MCF 10A (cell line): ENCODE data around the gene CTTNBP2. TPM values are rescaled to one million over a fixed set of nuclear protein-coding genes. Genes with fewer than 3 reads are reported as not detected.

Experiments
- BruUV-seq: library from RNA; stranded (reverse); fragments of 400-500 nt; replicated peaks from 2 replicates; lab custom pipeline; 2021; lab: Mats Ljungman, UMichigan
- CTCF ChIA-PET: fragments of 300-600 bp; sonication (Branson Sonifier 250); formaldehyde crosslinking; extraction: SDS; loops from one replicate; lab custom pipeline; 2021; ENCODE audit warnings: antibody characterized with exemption, inconsistent platforms; lab: Yijun Ruan, JAX
- POLR2A ChIA-PET: fragments of 300-600, 350-650 bp; sonication (Branson Sonifier 250); formaldehyde crosslinking; extraction: SDS; loops from one replicate; lab custom pipeline; 2020; ENCODE audit warnings: antibody characterized with exemption, inconsistent platforms; lab: Yijun Ruan, JAX
- DNase-seq: peaks from one replicate; pipeline ENCODE4 v3.0.0-alpha.2; 2018; ENCODE audit not compliant: unreplicated experiment
- H3K27ac Mint-ChIP-seq: one replicate; pipeline ENCODE4 v1.8.0; 2022; ENCODE audit warnings: mild to moderate bottlenecking, low read depth, mixed read lengths; ENCODE audit not compliant: unreplicated experiment
- H3K27me3 Mint-ChIP-seq: one replicate; pipeline ENCODE4 v1.8.0; 2022; ENCODE audit warnings: mixed read lengths; ENCODE audit not compliant: insufficient read depth, unreplicated experiment
- H3K36me3 Mint-ChIP-seq: one replicate; pipeline ENCODE4 v1.8.0; 2022; ENCODE audit warnings: mild to moderate bottlenecking, moderate library complexity, mixed read lengths; ENCODE audit not compliant: insufficient read depth, unreplicated experiment
- H3K4me1 Mint-ChIP-seq: one replicate; pipeline ENCODE4 v1.8.0; 2022; ENCODE audit warnings: mixed read lengths; ENCODE audit not compliant: insufficient read depth, unreplicated experiment
- H3K4me3 Mint-ChIP-seq: one replicate; pipeline ENCODE4 v1.8.0; 2022; ENCODE audit warnings: mild to moderate bottlenecking, moderate library complexity, mixed read lengths; ENCODE audit not compliant: unreplicated experiment
- H3K9me3 Mint-ChIP-seq: one replicate; pipeline ENCODE4 v1.8.0; 2022; ENCODE audit warnings: mixed read lengths; ENCODE audit not compliant: unreplicated experiment
- intact Hi-C: fragments of 100-400 bp; cut with micrococcal nuclease; formaldehyde crosslinking; loops from 2 replicates; pipeline ENCODE4 v1.14.1; 2022
- total RNA-seq: library from RNA; stranded (reverse); gene quantifications from 2 replicates; pipeline ENCODE4 v1.2.3, GENCODE V29; 2022
- TF ChIP-seq, protein P1 (sequence below): fragments of 200-600 bp; IDR thresholded peaks from one replicate; pipeline ENCODE4 v1.8.0; 2022; ENCODE audit warnings: antibody characterized with exemption, mild to moderate bottlenecking; ENCODE audit not compliant: unreplicated experiment

The CTTNBP2 gene
- total RNA-seq, 1 experiment from 2014 or later = 0.98 TPM

DNA sequence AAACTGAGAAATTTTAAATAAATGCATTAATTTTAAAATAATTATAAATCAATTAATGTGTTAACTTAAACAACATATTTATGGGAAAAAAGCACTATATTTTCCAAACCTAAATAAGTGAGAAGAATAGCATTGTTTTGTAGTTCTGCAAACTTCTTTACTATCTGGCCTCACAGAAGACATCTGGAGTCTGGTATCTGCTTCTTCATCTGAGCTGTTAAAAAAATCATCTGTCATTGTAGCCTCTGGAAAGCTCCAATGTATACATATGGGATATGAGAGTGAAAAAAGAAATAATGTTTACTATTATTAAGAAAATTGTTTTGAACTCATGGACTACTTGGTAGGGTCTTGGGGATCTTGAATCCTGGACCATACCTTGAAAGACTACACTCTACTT lies 32.2 kb downstream of the CTTNBP2 start:
- intact Hi-C loops = no loop called here
- TF ChIP-seq, protein P1, sequence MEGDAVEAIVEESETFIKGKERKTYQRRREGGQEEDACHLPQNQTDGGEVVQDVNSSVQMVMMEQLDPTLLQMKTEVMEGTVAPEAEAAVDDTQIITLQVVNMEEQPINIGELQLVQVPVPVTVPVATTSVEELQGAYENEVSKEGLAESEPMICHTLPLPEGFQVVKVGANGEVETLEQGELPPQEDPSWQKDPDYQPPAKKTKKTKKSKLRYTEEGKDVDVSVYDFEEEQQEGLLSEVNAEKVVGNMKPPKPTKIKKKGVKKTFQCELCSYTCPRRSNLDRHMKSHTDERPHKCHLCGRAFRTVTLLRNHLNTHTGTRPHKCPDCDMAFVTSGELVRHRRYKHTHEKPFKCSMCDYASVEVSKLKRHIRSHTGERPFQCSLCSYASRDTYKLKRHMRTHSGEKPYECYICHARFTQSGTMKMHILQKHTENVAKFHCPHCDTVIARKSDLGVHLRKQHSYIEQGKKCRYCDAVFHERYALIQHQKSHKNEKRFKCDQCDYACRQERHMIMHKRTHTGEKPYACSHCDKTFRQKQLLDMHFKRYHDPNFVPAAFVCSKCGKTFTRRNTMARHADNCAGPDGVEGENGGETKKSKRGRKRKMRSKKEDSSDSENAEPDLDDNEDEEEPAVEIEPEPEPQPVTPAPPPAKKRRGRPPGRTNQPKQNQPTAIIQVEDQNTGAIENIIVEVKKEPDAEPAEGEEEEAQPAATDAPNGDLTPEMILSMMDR = no peak
- no peak overlapping the region for H3K27ac Mint-ChIP-seq
- no peak for DNase-seq
- ChIA-PET POLR2A (no interaction called here), CTCF (interaction anchor here (0.5 to 0.7 kb wide), 2 partner anchors 213 to 239 kb away, joined by 4 to 5 read pairs; no protein-coding TSS in a partner anchor)
- H3K4me3 Mint-ChIP-seq = no peak overlapping the region
- peaks cover 9% of the 10 kb centered on the region for H3K9me3 Mint-ChIP-seq
- H3K27me3 Mint-ChIP-seq = peaks cover 22% of the 10 kb centered on the region
- H3K36me3 Mint-ChIP-seq = no peaks in the 10 kb centered on the region
- no TSS peak for BruUV-seq
- no peaks in the 10 kb centered on the region for H3K4me1 Mint-ChIP-seq

DNA sequence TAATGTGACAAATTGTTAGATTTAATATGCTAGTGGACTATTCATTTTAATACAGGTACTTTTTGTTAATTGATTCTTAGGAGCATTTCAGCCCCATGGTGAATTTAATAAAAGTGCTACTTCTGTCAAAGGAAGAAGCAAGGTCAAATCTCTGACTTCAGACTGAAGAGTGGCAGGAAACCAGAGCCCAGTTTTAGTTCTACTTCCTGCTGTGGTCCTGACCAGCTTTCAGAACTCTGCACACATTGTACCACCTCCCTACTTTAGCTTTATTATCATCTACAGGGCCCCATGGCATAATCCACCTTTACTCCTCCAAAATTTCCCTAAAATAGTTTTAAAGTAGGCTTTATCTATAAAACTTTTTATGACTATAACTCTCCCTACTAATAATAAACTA lies 33.7 kb downstream of the CTTNBP2 start:
- ChIA-PET POLR2A (no interaction called here), CTCF (interaction anchor here (0.6 to 1.4 kb wide), 2 partner anchors 9 to 67 kb away, joined by 3 to 7 read pairs; no protein-coding TSS in a partner anchor)
- intact Hi-C loops = no loop called here
- no TSS peak for BruUV-seq
- peaks cover 9% of the 10 kb centered on the region for H3K9me3 Mint-ChIP-seq
- DNase-seq = no peak
- no peaks in the 10 kb centered on the region for H3K36me3 Mint-ChIP-seq
- no peaks in the 10 kb centered on the region for H3K4me1 Mint-ChIP-seq
- no peak overlapping the region for H3K4me3 Mint-ChIP-seq
- H3K27ac Mint-ChIP-seq = no peak overlapping the region
- TF ChIP-seq, protein P1 = no peak
- H3K27me3 Mint-ChIP-seq = peaks cover 22% of the 10 kb centered on the region

DNA sequence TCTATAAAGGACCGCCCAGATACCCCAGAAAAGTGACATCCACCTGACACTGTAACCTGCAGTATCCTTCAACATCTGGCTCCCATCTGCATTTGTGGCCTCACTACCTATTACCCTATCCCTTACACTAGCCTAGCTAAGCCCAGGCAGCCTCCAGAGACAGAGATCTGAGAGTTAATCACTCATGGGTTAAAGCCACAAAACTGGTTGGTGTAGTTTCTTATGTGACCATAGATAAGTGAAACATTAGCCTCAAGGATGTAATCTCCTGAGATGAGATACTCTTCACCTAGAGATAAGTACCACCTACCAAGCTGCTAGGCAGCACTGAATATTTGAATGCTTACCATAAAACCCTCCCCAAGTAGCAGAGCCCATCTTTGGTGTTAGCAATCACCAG lies 35.4 kb downstream of the CTTNBP2 start:
- H3K27ac Mint-ChIP-seq = no peak overlapping the region
- intact Hi-C loops = no loop called here

DNA sequence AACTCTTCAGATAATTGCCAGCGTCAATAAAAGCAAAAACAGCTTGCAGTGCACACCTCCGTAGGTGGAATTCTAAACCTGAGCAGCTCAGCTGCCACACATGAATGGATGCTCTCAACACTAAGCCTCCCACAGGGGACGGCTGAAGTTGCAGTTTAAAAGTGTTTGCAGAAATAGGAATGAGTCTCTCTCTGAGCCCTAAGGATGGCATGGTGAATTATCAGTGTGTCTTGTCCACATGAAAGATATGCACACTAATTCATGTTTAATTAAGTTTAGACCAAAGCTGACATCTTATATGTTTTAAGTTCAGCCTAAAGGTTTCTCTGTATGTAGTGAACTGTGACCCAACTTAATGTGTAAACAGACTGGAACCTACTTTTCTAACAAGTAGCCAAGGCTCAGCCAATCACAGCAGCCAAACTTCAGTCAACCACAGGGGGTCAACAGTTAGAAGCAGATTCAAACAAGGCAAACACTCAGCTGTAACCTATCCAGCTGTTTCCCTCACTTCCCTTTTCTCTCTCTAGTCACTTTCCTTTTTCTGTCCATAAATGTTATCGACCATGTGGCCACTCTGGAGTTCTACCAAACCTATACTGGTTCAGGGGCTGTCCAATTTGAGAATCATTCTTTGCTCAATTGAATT lies 38.1 kb downstream of the CTTNBP2 start:
- intact Hi-C loops = no loop called here
- Mint-ChIP-seq H3K9me3 (peaks cover 10% of the 10 kb centered on the region), H3K27ac (no peak overlapping the region), H3K36me3 (no peaks in the 10 kb centered on the region), H3K4me1 (no peaks in the 10 kb centered on the region), H3K27me3 (peaks cover 46% of the 10 kb centered on the region), H3K4me3 (no peak overlapping the region)
- TF ChIP-seq, protein P1 = no peak
- ChIA-PET CTCF (interaction anchor here (0.6 to 1.0 kb wide), 2 partner anchors 63 to 84 kb away, joined by 3 read pairs; no protein-coding TSS in a partner anchor), POLR2A (no interaction called here)
- no TSS peak for BruUV-seq
- DNase-seq = no peak

More for the DNA sequence above, 35.4 kb downstream of the CTTNBP2 start:
- POLR2A ChIA-PET = interaction anchor here (0.6 kb wide), 1 partner anchor 126 kb away, joined by 3 read pairs; no protein-coding TSS in a partner anchor
- no peaks in the 10 kb centered on the region for H3K9me3 Mint-ChIP-seq
- CTCF ChIA-PET = interaction anchor here (1.2 kb wide), 1 partner anchor 11 kb away, joined by 3 read pairs; no protein-coding TSS in a partner anchor
- no TSS peak for BruUV-seq
- no peak overlapping the region for H3K4me3 Mint-ChIP-seq
- H3K36me3 Mint-ChIP-seq = no peaks in the 10 kb centered on the region
- no peaks in the 10 kb centered on the region for H3K4me1 Mint-ChIP-seq
- TF ChIP-seq, protein P1 = no peak
- H3K27me3 Mint-ChIP-seq = peaks cover 33% of the 10 kb centered on the region
- no peak for DNase-seq
